Activated T-helper 9 cell treated with anti-CD3 and anti-CD28 coated beads, Interleukin-2, amount 50 U/mL, for 16 hours (primary cell): Measurements from ENCODE around the gene KCTD21.

ENCODE experiments used
- DNase-seq: peaks from one replicate; pipeline ENCODE4 v3.0.0-alpha.2; 2020; ENCODE audit warnings: low read depth

KCTD21 gene

DNA sequence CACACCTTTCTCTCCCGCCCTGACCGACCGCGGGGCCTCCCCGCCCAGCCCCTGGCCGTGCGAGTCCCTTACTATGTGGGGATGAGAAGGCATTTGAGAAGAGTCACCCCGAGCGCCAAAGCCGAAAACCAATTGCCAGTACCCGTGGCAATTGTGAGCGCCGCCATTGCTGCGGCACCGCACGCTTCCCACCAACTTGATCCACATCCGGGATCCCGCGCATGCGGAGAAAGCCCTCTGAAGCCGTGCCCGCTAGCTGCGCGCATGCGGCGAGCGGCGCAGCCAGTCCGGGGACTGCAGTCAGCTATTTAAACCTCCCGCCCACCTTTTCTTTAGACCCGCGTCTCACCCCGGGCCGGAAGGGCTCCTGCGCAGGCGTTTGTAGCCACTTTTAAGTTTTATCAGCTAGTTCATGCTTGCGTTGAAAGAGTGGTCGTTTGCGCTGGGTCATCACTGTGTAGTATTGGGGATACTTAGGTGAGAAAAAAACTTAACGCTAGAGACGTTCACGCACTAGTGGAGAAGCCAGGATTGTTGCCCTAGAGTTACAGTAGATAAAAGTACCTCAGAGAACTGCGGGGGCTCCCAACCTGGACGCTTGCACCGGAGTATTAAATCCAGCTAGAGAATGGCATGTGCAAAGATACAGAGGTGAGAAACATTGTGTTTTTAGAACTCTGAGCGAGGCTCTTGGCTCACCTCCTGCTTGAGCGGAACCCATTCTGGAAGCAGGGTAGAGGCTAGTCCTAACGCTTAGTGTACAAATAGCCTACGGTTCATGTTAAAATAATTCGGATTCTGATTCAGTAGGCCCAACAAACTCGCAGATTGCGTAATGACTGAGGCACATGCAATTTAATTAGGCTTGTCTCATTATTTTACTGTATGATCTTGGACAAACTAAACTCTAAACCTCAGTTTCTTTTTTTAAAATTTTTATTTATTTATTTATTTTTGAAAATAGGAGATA, 48.7 kb downstream of the KCTD21 start, which contains the start of gene ALG8:
Gene ALG8 (minus strand): TSS at position 205 of the 970 bp plus-strand sequence. CDS start 38 bp downstream, at position 167.
- peak; percentile 95 for DNase-seq

GRCh38 chr11:78138694-78139421, 49.6 kb downstream of the KCTD21 start:
- peak; percentile 7 for DNase-seq

DNA sequence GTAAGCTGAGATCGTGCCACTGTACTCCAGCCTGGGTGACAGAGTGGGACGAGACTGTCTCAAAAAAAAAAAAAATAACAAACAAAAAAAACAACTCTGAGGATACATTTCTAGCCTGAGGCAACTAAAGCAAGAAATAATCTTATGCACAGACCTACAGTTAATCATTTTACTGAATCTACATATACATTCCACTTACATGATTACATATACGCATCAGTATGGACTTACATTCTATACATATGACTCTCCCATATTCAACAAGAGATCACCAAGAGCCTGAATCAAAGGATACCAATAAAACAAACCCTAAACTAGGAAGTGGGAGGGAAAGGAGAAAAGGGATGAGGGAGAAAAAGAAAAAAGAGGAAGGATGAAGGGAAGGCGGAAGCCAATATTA, 50.1 kb downstream of the KCTD21 start:
- no peak for DNase-seq

GRCh38 chr11:78132475-78132874, 56.0 kb downstream of the KCTD21 start:
- no peak for DNase-seq

DNA sequence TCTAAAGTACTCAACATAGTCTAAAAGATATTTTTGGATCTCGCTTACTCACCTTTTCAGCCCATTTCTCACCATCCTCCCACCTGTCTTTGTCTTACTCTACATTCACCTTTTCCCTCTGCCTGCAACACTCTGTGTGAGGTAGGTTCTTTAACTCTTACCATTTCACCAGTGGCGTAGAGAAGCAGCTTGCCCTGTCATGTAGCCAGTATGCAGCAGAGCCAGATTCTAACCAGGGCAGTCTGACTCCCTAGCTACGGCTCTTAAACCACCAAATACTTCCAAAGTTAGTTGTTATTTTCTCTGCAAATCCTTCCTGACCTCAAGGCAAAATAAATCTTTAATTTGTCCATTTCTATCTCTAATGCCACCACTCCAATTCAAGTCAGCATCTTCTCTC, 56.5 kb downstream of the KCTD21 start:
- no peak for DNase-seq

DNA sequence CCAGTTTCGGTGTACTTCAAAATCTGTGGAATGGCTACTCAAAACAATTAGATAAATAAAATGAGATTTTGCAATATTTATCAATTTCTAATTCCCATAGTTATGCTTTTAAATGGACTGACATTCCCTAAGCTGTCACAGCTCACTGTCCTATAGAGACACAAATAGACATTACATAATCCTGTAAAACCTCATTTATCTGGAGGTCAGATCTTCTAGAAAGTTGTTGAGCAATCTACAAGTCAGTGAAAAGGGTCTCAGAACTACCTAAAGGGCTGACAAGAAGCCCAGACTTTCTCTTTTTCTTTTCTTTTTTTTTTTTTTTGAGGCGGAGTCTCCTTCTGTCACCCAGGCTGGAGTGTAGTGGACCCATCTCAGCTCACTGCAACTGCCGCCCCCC, 61.0 kb downstream of the KCTD21 start:
- no peak for DNase-seq
